ENCODE results near the gene DLGAP4. TPM values are rescaled to one million over a fixed set of nuclear protein-coding genes. Genes with fewer than 3 reads are reported as not detected.

Gene DLGAP4
- total and polyA plus RNA-seq, 2 donors = 17.2 to 61.3 TPM

DNA sequence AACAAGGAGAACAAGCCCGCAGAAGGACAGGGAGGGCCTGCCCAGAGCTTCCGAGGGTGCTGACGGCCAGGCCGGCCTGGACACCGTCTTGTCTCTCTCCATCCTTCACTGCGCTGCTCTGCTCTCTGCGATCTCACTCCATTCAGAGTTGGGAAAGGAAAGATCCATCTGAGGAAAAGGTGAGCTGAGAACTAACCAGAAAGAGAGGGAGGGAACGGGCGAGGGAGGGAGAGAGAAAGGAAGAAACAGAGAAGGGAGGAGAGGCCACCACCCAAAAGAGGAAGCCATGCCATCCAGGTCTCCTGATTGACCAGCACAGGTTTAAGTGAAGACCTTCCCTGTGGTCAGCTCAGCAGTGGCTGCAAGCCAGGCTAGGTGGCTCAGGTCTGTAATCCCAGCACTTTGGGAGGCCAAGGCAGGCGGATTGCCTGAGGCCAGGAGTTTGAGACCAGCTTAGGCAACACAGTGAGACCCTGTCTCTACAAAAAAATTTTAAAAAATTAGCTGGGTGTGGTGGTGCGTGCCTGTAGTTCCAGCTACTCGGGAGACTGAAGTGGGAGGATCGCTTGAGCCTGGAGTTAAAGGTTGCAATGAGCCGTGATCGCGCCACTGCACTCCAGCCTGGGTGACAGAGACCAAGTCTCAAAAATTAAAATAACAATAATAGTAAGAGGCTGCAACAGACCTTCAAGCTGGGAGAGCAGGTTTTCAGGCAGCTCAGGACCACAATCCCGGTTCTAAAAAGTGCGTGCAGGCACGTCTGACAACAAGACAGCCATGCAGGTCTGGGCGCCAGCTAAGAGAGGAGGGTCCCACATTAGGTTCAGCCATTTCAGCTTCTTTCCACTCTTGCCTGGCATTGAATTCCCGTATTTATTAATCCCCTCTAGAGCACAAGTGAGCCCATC lies 34.2 kb upstream of the DLGAP4 start:
- Histone ChIP-seq H3K27ac (ENCODE audit: low read depth) (no peak overlapping the region), H3K36me3 (ENCODE audit: insufficient read depth) (no peaks in the 10 kb centered on the region), H3K4me3 (ENCODE audit: low read depth, low read length) (no peak overlapping the region), H3K4me1 (ENCODE audit: insufficient read depth) (no peaks in the 10 kb centered on the region)
- WGBS = 86% methylated on average over 21 of the region's 21 CpGs
- DNase-seq (ENCODE audit: extremely low spot score) = no peak

DNA sequence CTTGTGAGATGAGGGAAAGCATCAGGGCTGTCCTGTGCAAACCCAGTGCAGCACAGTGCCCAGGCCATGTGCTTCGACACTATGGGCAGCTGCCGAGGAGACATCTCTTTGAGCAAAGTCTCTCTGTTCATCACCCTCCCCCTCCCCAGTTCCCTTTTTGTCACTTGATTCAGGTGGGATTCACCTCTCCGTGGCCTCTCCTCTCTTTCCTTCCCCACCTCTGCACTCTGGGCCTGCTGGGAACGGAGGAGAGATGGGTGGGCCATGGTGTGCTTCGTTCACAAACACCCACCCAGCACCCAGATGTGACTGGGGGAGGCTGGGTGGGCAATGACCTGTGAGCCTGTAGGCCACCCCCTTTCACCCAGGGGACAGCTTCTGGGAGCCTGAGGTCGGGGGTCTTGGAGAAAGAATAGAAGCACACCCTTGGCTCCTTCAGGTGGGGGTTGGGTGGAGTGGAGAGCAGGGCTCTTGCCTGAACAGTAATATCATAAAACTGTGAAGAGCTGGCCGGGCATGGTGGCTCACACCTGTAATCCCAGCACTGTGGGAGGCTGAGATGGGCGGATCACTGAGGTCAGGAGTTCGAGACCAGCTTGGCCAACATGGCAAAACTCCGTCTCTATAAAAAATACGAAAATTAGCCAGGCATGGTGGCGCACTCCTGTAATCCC lies 33.5 kb upstream of the DLGAP4 start:
- Histone ChIP-seq H3K27ac (ENCODE audit: low read depth) (no peak overlapping the region), H3K4me1 (ENCODE audit: insufficient read depth) (no peaks in the 10 kb centered on the region), H3K4me3 (ENCODE audit: low read depth, low read length) (no peak overlapping the region), H3K36me3 (ENCODE audit: insufficient read depth) (no peaks in the 10 kb centered on the region)
- WGBS = 82% methylated on average over 12 of the region's 12 CpGs
- no peak for DNase-seq (ENCODE audit: extremely low spot score)

DNA sequence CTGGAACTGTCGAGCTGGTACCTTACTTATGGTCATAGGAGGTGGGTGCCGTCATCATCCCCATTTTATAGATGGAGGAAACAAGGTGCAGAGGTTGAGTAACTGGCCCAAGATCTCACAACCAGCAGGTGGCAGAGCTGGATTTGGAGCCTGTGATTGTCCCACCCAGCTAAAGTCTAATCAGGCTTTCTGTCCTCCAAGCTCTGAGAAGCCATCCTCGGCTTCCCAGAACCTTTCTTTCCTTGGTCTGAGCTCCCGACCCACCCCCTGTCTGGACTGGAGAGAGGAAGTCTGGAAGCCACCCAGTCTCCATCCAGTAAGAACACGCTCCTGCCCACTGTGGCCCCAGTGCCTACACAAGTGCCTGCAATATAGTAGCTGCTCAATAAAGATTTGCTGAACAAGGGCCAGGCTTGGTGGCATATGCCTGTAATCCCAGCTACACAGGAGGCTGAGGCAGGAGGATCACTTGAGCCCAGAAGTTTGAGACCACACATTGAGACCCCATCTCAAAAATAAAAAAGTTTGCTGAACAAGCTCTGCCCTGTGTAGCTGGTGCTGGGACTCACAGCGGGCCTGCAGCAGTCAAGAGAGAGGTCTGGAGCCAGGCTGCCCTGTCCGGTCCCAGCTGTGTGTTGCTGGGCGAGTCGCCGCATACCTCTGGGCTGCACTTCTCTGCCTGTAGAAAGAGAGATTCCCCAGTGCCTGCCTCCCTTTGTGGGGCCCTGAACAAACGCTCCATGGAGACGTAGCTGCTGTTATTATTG lies 32.5 kb upstream of the DLGAP4 start:
- no peaks in the 10 kb centered on the region for H3K36me3 ChIP-seq (ENCODE audit: insufficient read depth)
- H3K4me1 ChIP-seq (ENCODE audit: insufficient read depth) = no peaks in the 10 kb centered on the region
- no peak overlapping the region for H3K4me3 ChIP-seq (ENCODE audit: low read depth, low read length)
- DNase-seq (ENCODE audit: extremely low spot score) = no peak
- H3K27ac ChIP-seq (ENCODE audit: low read depth) = no peak overlapping the region
- 63% methylated on average over 12 of the region's 12 CpGs for WGBS

DNA sequence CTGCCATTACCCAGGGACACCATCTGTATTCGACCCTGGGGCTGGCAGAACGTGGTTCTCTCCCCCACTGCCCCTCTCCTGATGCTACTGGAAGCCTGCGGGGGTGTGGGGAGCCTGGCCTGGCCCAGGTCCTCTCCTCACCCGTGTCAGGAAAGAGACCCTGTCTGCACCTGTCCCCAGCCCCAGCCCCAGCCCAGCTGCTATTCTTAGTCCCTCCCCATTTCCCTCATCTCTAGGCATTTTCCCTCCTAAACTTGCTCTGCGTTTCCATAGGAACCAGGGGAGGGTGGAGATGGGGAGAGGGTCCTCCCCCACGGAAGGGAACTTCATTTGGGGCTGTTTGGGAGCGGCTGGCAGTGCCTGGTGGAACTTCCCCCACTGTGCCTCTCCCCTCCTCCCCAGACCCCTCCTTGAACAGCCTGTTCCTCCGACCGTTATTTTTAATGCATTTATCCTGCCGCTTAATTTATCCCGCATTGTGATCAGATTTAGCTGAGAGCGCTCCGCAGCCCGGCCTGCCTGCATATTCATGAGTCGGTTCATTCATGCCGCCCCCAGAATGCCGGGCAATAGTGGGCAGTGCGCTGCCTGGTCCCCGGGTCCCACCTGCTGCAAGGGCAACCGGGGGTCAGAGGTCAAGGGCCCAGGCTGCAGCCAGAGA lies 31.8 kb upstream of the DLGAP4 start:
- peak; percentile 8 for DNase-seq (ENCODE audit: extremely low spot score)
- Histone ChIP-seq H3K4me3 (ENCODE audit: low read depth, low read length) (no peak overlapping the region), H3K4me1 (ENCODE audit: insufficient read depth) (no peaks in the 10 kb centered on the region), H3K36me3 (ENCODE audit: insufficient read depth) (no peaks in the 10 kb centered on the region), H3K27ac (ENCODE audit: low read depth) (no peak overlapping the region)
- 38% methylated on average over 20 of the region's 20 CpGs for WGBS

DNA sequence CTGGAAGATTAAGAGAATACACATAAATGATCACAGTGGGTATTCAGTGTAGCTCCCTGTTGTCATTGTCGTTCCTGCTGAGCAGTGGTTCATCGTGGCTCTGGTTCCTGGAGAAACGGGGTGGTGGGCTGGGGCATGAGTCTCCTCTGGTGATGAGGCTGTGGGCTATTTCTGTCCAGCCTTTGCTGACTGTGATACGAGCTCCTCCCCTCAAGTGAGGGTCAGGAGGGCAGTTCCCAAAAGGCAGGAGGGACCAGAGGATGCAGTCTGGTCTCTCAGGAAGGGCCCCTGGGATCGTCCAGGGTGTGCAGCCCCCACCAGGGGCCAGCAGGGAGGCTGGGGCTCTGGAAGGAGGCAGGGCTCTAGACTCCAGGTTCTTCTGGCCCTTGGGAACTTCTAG lies 31.1 kb upstream of the DLGAP4 start:
- Histone ChIP-seq H3K36me3 (ENCODE audit: insufficient read depth) (no peaks in the 10 kb centered on the region), H3K27ac (ENCODE audit: low read depth) (no peak overlapping the region), H3K4me1 (ENCODE audit: insufficient read depth) (no peaks in the 10 kb centered on the region), H3K4me3 (ENCODE audit: low read depth, low read length) (no peak overlapping the region)
- 60% methylated on average over 5 of the region's 5 CpGs for WGBS
- DNase-seq (ENCODE audit: extremely low spot score) = no peak

DNA sequence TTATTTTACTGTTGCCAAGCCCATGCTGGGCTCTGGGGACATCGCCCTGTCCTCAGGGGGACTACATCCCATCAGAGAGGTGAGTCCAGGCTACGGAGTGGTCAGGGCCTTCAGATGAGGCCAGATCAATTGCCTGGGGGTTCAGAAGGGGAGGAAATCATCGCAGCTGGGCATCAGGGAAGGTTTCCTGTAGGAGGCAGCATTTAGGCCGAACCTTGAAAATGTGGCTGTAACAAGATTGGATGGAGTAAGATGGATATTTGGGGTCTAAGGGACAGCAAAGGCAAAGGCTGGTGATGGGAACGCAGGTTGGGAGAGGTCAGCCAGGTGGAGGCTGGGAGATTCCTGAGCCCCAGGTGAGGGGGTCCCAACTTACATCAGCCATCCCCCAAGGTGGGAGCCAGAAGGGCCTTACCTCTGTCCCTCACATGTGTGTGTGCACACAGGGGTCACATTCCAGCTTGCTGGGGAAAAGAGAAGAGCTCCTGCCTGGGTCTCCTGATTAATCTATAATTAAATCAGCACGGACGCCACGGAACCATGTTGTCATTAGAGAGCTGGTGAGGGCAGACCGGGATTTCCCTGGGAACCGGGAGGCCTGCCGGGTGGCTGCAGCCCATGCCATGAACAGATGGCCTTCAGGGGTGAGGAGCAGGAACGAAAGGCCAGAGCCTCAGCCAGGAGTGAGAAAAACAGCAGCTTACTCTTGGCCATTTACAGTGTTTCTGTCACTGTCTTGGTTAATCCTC lies 30.5 kb upstream of the DLGAP4 start:
- WGBS = 74% methylated on average over 12 of the region's 12 CpGs
- DNase-seq (ENCODE audit: extremely low spot score) = no peak
- Histone ChIP-seq H3K27ac (ENCODE audit: low read depth) (no peak overlapping the region), H3K36me3 (ENCODE audit: insufficient read depth) (no peaks in the 10 kb centered on the region), H3K4me1 (ENCODE audit: insufficient read depth) (no peaks in the 10 kb centered on the region), H3K4me3 (ENCODE audit: low read depth, low read length) (no peak overlapping the region)

DNA sequence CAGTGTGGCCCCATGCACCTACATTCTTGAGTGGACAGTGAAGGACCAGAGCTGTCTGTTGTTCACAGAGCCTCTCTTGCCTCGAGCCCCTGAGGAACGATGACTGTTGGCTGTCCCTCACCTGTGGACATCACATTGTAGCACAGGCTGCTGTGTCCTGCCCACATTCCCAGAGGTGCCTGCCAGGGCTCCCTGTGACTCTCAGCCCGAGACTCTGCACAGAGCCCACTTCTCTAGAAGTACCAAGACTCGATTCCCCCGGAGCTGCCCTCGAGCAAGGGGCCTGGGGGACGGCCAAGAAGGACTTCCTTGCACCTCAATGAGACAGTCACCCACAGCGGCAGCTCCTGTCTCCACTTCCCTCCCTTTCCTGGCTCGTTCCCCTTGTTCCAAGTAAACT lies 28.6 kb upstream of the DLGAP4 start:
- Histone ChIP-seq H3K27ac (ENCODE audit: low read depth) (no peak overlapping the region), H3K4me1 (ENCODE audit: insufficient read depth) (no peaks in the 10 kb centered on the region), H3K36me3 (ENCODE audit: insufficient read depth) (no peaks in the 10 kb centered on the region), H3K4me3 (ENCODE audit: low read depth, low read length) (no peak overlapping the region)
- DNase-seq (ENCODE audit: extremely low spot score) = no peak
- WGBS = 69% methylated on average over 9 of the region's 9 CpGs

DNA sequence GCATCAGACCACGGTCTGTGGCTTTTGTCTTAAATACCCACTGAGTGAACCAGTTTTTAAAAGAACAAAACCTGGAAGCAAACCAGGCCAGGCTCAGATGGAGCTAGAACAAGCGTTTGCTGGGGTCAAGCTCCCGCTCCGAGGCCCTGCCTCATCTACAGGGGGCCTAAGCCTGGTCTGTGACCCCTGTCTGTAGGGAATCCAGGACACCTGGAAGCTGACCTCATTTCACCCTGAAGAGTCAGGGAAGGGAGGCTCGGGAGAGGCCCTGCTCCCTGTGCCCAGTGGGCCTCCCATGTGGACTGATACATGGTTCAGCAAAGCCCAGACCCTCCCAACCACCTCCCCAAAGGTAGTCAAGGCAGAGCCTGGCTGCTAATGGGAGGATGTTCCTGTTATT lies 26.8 kb upstream of the DLGAP4 start:
- Histone ChIP-seq H3K4me3 (ENCODE audit: low read depth, low read length) (no peak overlapping the region), H3K27ac (ENCODE audit: low read depth) (no peak overlapping the region), H3K4me1 (ENCODE audit: insufficient read depth) (no peaks in the 10 kb centered on the region), H3K36me3 (ENCODE audit: insufficient read depth) (no peaks in the 10 kb centered on the region)
- DNase-seq (ENCODE audit: extremely low spot score) = no peak
- WGBS = 68% methylated on average over 5 of the region's 5 CpGs

DNA sequence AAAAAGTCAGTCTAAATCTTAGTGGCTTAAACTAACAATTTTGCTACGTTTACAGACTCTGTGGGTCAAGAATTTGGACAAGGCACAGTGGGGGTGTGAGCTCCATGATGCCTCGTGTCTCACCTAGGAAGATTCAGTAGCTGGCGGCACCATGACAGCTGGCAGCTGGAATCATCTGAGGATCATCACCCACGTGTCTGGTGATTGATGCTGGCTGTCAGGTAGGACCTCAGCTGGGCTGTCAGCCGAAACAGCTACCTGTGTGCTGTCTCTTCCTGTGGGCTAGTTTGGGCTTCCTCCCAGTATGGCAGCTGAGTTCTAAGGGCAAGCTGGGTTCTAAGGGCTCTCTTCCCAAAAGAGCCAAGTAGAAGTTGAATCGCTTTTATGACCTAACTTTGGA lies 26.4 kb upstream of the DLGAP4 start:
- no peak overlapping the region for H3K4me3 ChIP-seq (ENCODE audit: low read depth, low read length)
- H3K36me3 ChIP-seq (ENCODE audit: insufficient read depth) = no peaks in the 10 kb centered on the region
- WGBS = 72% methylated on average over 6 of the region's 6 CpGs
- no peak overlapping the region for H3K27ac ChIP-seq (ENCODE audit: low read depth)
- H3K4me1 ChIP-seq (ENCODE audit: insufficient read depth) = no peaks in the 10 kb centered on the region
- no peak for DNase-seq (ENCODE audit: extremely low spot score)

DNA sequence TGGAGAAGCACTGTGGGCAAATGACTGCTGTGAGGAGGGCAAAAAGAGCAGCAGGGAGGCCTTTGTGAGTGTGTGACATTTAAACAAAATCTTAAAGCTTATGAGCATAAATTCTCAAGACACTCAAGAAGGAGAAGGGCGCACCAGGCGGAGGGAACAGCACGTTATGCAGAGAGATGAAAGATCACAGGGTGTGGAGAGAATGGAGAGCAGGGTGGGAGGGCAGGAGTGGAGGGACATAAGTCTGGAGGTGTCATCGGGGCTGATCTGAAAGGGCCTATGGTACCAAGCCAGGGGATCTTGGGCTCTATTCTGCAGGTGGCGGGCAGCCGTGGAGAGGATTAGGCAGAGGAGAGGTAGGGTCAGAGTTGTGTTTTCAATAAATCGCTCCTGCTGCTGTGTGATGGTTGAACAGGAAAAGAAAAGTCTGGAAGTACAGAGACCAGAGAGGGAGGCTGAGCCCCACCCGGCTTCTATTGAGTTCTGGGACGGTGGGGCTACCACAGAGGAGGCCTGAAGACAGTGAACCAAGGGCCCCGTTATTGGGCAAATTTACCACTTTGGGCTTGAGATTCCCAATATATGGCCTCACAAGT lies 24.3 kb upstream of the DLGAP4 start:
- Histone ChIP-seq H3K27ac (ENCODE audit: low read depth) (no peak overlapping the region), H3K4me3 (ENCODE audit: low read depth, low read length) (no peak overlapping the region), H3K4me1 (ENCODE audit: insufficient read depth) (no peaks in the 10 kb centered on the region), H3K36me3 (ENCODE audit: insufficient read depth) (no peaks in the 10 kb centered on the region)
- DNase-seq (ENCODE audit: extremely low spot score) = no peak
- 73% methylated on average over 10 of the region's 10 CpGs for WGBS

DNA sequence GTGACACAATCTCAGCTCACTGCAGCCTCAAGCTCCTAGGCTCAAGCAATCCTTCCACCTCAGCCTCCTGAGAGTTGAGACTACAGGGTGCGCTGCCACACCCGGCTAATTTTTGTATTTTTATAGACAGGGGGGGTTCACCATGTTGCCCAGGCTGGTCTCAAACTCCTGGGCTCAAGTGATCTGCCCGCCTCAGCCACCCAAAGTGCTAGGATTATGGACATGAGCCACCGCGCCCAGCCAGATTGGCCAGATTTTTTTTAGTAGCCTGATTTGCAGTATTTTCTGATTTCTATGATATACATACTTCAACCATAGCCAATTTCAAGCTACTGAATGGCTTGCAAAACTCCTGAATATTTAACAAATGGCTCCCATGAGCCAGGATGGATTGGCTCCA lies 21.4 kb upstream of the DLGAP4 start:
- no peak for DNase-seq (ENCODE audit: extremely low spot score)
- no peak overlapping the region for H3K4me3 ChIP-seq (ENCODE audit: low read depth, low read length)
- no peaks in the 10 kb centered on the region for H3K4me1 ChIP-seq (ENCODE audit: insufficient read depth)
- no peaks in the 10 kb centered on the region for H3K36me3 ChIP-seq (ENCODE audit: insufficient read depth)
- no peak overlapping the region for H3K27ac ChIP-seq (ENCODE audit: low read depth)
- WGBS = 90% methylated on average over 5 of the region's 5 CpGs

DNA sequence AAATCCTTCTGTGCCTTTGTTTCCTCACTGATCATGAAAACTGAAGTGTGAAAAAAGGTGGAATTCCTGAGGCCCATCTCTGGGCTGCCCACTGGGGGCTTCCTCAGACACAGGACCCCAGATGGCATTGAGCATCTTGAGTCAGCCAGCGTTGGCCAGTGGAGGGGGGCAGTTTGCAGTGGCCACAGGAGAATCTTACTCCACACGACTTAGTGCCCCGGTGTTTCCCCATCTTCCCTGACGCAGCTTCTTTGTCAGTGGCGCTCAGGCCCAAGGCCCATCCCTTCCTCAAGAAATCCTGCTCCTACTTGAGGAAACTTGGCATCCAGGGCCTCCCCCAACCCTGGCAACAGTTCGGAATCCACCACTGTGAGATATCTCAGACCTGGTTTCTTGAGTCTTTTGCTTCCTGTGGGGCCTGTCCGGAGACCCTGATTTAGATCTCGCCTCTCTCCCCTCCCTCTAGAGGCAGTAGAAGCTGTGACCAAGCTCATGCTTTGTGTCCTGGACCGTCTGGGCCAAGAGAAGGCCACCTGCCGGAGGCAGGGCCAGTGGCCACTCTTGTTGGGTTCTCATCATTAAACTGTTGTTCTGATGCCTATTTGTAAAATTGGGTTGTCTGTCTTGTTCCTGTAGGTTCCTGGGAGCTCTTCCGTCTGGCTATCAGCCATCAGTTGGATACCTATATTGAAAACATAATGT lies 20.2 kb upstream of the DLGAP4 start:
- no peak overlapping the region for H3K27ac ChIP-seq (ENCODE audit: low read depth)
- DNase-seq (ENCODE audit: extremely low spot score) = no peak
- 78% methylated on average over 11 of the region's 11 CpGs for WGBS
- no peaks in the 10 kb centered on the region for H3K4me1 ChIP-seq (ENCODE audit: insufficient read depth)
- H3K4me3 ChIP-seq (ENCODE audit: low read depth, low read length) = no peak overlapping the region
- no peaks in the 10 kb centered on the region for H3K36me3 ChIP-seq (ENCODE audit: insufficient read depth)

All from urinary bladder (tissue), 4 donors.